BLaER1 (cell line): ENCODE results near the gene ELP1.

Source experiments
- H3K27ac ChIP-seq: shearing (Covaris generic); formaldehyde crosslinking; 2 replicates; pipeline ENCODE4 v1.8.1; 2022
- H3K27me3 ChIP-seq: shearing (Covaris generic); formaldehyde crosslinking; 2 replicates; pipeline ENCODE4 v1.8.1; 2022
- H3K36me3 ChIP-seq: shearing (Covaris generic); formaldehyde crosslinking; 2 replicates; pipeline ENCODE4 v1.8.1; 2022
- H3K4me1 ChIP-seq: shearing (Covaris generic); formaldehyde crosslinking; 2 replicates; pipeline ENCODE4 v1.8.1; 2022
- H3K4me2 ChIP-seq: shearing (Covaris generic); formaldehyde crosslinking; 2 replicates; pipeline ENCODE4 v1.8.1; 2022
- H3K4me3 ChIP-seq: shearing (Covaris generic); formaldehyde crosslinking; 2 replicates; pipeline ENCODE4 v1.8.1; 2022
- H3K9ac ChIP-seq: shearing (Covaris generic); formaldehyde crosslinking; 2 replicates; pipeline ENCODE4 v1.8.1; 2022
- H3K9me3 ChIP-seq: shearing (Covaris generic); formaldehyde crosslinking; 2 replicates; pipeline ENCODE4 v1.8.1; 2022
- H4K20me1 ChIP-seq: shearing (Covaris generic); formaldehyde crosslinking; 2 replicates; pipeline ENCODE4 v1.8.1; 2022
- Cebpa-rat ChIP-seq: shearing (Covaris generic); IDR thresholded peaks from 2 replicates; pipeline ENCODE4 v1.8.1; 2022

Gene ELP1

DNA sequence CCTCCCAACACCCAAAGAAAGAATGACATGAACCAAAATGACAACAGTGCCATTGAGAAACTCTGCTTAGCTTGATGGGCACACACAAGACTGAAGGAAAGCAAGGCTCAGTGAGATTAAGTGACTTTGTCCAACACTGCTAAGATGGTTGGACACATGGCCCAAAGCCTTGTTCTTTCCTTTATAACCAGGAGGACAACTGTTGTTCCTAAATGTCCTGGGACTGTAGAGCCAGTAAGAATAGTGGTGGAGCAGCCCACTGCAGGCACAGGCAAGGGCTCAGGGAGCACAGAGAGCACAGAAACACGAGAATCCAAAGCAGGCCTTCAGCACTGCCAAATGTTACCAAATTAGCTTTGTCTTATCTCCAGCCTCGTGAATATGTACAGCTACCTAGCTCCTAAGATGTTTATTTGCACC lies 67.9 kb downstream of the ELP1 start:
- H3K4me2 ChIP-seq = no peak overlapping the region
- no peak overlapping the region for H3K4me3 ChIP-seq
- no peak overlapping the region for H3K27ac ChIP-seq
- H3K36me3 ChIP-seq = peaks cover 26% of the 10 kb centered on the region
- H3K9me3 ChIP-seq = peaks cover 1% of the 10 kb centered on the region
- no peaks in the 10 kb centered on the region for H3K27me3 ChIP-seq
- H4K20me1 ChIP-seq = no peaks in the 10 kb centered on the region
- TF ChIP-seq Cebpa-rat = no peak
- H3K4me1 ChIP-seq = no peaks in the 10 kb centered on the region
- H3K9ac ChIP-seq = no peak overlapping the region

DNA sequence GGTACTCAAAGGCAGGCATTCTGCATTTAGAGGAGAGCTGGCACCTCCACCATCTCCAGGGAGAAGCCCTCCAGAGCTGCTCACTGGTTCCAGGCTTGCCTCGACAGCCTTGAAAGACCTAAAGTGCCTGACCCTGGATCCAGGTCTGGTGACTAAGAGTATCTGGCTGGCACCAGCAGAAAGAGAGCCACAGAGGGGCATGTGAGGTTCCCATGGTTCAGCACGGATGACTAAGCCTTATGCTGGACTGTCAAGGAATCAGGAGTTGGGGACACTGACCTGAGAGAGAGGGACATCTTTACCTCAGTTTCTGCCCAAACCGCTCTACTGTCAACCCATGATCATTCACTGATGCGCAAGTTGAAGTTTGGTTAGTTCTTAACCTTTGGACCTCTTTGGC lies 68.9 kb downstream of the ELP1 start:
- TF ChIP-seq Cebpa-rat = no peak
- H3K4me3 ChIP-seq = no peak overlapping the region
- H4K20me1 ChIP-seq = no peaks in the 10 kb centered on the region
- H3K4me2 ChIP-seq = no peak overlapping the region
- no peaks in the 10 kb centered on the region for H3K27me3 ChIP-seq
- no peak overlapping the region for H3K27ac ChIP-seq
- no peaks in the 10 kb centered on the region for H3K9me3 ChIP-seq
- no peaks in the 10 kb centered on the region for H3K4me1 ChIP-seq
- H3K9ac ChIP-seq = no peak overlapping the region
- H3K36me3 ChIP-seq = peaks cover 16% of the 10 kb centered on the region

DNA sequence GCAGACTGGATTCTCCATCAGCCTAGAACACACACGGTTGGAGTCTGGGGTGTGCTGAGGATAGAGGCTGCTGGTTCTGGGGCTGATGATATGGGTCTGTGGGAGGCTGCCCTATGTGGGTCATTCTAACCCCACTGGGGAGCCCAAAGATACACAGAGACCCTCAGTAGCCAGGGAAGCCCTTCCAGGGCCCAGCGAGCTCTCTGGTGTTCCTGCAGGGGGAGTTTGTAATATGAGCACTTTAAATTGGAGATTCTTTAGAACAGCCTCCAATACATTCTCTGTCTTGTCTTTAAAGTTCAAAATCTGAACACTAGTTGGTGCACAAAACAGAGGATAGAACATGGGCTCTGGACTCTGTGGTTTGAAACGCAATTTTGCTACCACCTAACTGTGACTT lies 69.5 kb downstream of the ELP1 start:
- no peaks in the 10 kb centered on the region for H3K27me3 ChIP-seq
- H4K20me1 ChIP-seq = no peaks in the 10 kb centered on the region
- no peak overlapping the region for H3K4me3 ChIP-seq
- no peak overlapping the region for H3K27ac ChIP-seq
- H3K36me3 ChIP-seq = peaks cover 11% of the 10 kb centered on the region; the same call in 1 of the 2 replicates
- H3K4me1 ChIP-seq = no peaks in the 10 kb centered on the region
- no peak overlapping the region for H3K9ac ChIP-seq
- no peak overlapping the region for H3K4me2 ChIP-seq
- TF ChIP-seq Cebpa-rat = no peak
- H3K9me3 ChIP-seq = no peaks in the 10 kb centered on the region

DNA sequence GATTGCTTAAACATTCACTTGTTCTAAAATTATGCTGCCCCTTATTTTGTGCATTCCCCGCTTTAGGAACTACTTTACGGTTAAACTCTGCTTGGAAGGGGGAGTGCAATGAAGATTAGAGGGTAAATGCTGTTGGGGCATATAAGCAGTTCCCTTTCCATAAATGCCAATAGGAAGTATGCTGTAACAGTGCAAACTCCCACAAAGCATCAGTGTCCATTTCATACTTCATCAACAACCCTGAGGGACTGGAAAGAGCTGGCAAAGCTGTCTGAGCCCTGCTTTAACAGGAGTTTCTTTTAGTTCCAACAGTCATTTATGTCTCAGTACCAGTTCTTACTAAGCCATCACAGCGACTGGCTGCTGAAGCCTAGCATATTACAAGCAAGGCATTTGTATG lies 70.0 kb downstream of the ELP1 start:
- no peaks in the 10 kb centered on the region for H3K9me3 ChIP-seq
- no peaks in the 10 kb centered on the region for H3K27me3 ChIP-seq
- no peaks in the 10 kb centered on the region for H3K4me1 ChIP-seq
- H4K20me1 ChIP-seq = no peaks in the 10 kb centered on the region
- no peak overlapping the region for H3K27ac ChIP-seq
- TF ChIP-seq Cebpa-rat = no peak
- H3K36me3 ChIP-seq = peaks cover 5% of the 10 kb centered on the region; the same call in 1 of the 2 replicates
- no peak overlapping the region for H3K9ac ChIP-seq
- no peak overlapping the region for H3K4me2 ChIP-seq
- H3K4me3 ChIP-seq = no peak overlapping the region

DNA sequence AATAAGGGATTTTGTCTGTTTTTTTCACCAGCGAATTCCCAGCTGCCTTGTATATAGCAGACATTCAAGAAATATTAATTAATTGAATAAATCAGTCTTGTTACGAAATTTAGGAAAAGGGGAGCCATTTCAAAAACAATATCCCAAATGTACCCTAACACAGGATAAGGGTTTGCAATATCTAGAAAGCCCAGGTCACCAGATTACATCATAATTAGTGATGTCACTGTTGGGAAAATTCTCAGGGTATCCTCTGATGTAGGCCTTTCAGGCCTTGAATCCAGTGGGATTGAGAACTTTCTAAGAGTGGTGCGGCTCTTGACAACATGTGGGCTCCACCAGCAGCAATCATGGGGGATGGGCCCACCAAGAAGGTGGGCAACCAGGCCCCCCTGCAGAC lies 71.9 kb downstream of the ELP1 start, which contains the start of gene ACTL7A:
Gene ACTL7A (plus strand): TSS at position 270 of the 400 bp plus-strand sequence. CDS start 57 bp downstream, at position 327.
- no peak for TF ChIP-seq Cebpa-rat
- no peak within 1 kb of the TSS for H3K4me2 ChIP-seq
- no peaks in the 10 kb centered on the region for H4K20me1 ChIP-seq
- no peak within 1 kb of the TSS for H3K9ac ChIP-seq
- no peaks in the 10 kb centered on the region for H3K27me3 ChIP-seq
- no peak within 1 kb of the TSS for H3K4me3 ChIP-seq
- H3K4me1 ChIP-seq = no peaks in the 10 kb centered on the region
- no peaks in the 10 kb centered on the region for H3K9me3 ChIP-seq
- no peaks in the 10 kb centered on the region for H3K36me3 ChIP-seq
- no peak within 1 kb of the TSS for H3K27ac ChIP-seq

DNA sequence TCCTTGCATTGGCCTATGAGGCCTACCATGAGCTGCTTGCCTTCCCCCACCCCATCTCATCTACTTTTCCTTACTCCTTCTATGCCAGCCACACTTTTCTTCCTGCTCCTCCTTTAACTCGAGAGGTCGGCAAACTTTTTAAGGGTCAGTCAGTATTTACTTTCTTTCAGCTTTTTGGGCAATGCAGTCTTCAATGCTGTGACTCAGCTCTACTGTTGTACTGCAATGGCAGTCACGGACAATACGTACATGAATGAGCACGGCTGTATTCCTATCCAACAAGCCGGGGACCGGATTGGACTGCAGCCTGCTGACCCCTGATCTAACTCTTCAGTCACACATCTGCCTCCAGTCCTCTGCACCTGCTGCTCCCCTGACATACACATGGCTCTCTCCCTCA lies 72.5 kb downstream of the ELP1 start:
- Histone ChIP-seq H3K27me3 (no peaks in the 10 kb centered on the region), H3K27ac (no peak overlapping the region), H3K9ac (no peak overlapping the region), H3K4me1 (no peaks in the 10 kb centered on the region), H3K36me3 (no peaks in the 10 kb centered on the region), H3K9me3 (no peaks in the 10 kb centered on the region), H4K20me1 (no peaks in the 10 kb centered on the region), H3K4me2 (no peak overlapping the region), H3K4me3 (no peak overlapping the region)
- no peak for TF ChIP-seq Cebpa-rat

DNA sequence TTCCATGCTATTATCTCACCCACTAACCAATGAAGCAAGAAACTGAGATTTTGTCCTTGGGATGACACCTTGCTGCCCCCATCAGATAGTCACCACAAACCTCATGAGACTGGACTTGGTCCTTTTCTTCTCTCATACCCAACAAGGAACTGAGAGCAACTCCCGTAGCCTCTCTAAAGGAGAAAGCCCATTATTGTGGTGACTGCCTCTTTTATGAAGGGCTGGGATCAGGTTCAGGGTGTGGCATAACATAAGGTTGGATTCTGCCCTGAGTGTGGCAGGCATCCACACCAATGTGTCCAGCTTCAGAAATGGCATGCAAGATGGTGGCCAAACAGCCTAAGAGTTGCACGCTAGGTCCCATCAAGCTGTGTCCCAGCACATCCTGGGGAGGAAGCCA lies 73.2 kb downstream of the ELP1 start:
- H3K36me3 ChIP-seq = no peaks in the 10 kb centered on the region
- H3K9ac ChIP-seq = no peak overlapping the region
- no peaks in the 10 kb centered on the region for H3K4me1 ChIP-seq
- H4K20me1 ChIP-seq = no peaks in the 10 kb centered on the region
- no peak for TF ChIP-seq Cebpa-rat
- no peak overlapping the region for H3K4me3 ChIP-seq
- H3K27ac ChIP-seq = no peak overlapping the region
- no peaks in the 10 kb centered on the region for H3K9me3 ChIP-seq
- H3K27me3 ChIP-seq = no peaks in the 10 kb centered on the region
- no peak overlapping the region for H3K4me2 ChIP-seq

DNA sequence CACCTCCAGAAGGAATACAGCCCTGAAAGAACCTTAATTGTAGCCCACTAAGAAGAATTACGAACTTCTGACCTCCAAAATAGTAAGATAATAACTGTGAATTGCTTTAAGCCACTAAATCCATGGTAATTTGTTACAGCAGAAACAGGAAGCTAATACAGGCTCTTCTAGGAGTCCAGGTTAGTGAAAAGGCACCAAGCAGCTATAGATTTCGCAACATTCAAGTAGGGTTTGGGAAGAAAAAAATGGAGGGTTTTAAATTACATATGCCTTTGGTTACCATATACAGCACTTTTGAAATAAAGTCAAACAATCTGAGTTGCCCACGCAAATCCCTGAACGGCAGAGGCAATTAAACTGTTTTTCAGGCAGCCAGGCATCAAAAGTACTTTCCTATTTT lies 73.6 kb downstream of the ELP1 start:
- Histone ChIP-seq H3K27ac (no peak overlapping the region), H3K4me3 (no peak overlapping the region), H3K36me3 (no peaks in the 10 kb centered on the region), H4K20me1 (no peaks in the 10 kb centered on the region), H3K9me3 (no peaks in the 10 kb centered on the region), H3K27me3 (no peaks in the 10 kb centered on the region), H3K9ac (no peak overlapping the region), H3K4me1 (no peaks in the 10 kb centered on the region), H3K4me2 (no peak overlapping the region)
- peak; percentile 59; the same call in 1 of the 2 replicates for TF ChIP-seq Cebpa-rat

DNA sequence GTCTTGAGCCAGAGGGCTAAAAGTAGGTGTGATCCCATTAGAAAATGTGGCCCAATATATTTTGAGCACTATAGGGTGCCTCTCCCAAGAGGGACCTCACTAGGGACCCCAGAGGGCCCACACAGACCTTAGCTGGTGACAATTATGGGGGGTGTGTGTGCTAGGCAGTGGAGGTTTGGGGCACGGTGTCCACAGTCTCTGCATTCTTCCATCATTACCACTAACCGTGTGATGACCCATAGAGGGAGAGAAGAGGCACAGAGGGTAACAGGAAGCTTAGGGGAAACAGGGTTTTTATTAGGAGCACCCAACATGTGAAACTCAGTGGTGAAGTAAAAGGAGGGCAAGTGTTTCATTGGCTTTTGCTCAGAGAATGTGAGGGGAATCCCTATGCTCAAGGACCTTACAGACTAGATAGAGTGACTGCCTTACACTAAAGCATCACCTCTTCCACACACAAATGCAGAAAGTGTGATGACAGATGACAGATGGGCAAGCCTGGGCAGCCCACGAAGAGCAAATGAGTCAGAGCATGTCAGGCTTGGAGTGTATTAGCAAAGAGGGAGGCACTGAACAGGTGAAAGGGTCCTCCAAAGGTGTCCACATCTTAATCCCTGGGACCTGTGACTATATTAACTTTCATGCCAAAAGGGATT lies 74.3 kb downstream of the ELP1 start:
- Histone ChIP-seq H3K4me1 (no peaks in the 10 kb centered on the region), H3K36me3 (no peaks in the 10 kb centered on the region), H3K27ac (no peak overlapping the region), H3K4me2 (no peak overlapping the region), H3K9me3 (0 out of 2 replicates have a peak, but pooled peaks cover 7% of the 10 kb centered on the region), H3K9ac (no peak overlapping the region), H4K20me1 (no peaks in the 10 kb centered on the region), H3K4me3 (no peak overlapping the region), H3K27me3 (no peaks in the 10 kb centered on the region)
- no peak for TF ChIP-seq Cebpa-rat

DNA sequence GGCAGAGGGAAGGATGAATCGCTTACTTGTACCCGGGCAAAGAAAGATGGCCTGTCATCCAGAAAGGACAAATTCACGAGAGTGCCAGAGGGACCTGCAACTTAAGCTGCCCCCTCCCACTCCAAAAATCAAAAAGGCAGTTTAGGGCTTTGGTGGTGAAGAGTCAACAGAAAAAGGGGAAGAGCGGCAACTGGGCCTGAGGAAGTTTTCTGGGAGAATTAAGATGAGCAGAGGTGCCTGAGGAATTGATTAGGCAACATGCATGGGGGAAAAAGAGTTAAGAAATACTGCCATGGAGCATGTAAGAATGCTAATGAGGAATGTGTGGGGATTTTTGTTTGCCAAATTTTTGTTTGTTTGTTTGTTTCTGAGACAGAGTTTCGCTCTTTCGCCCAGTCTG lies 76.4 kb downstream of the ELP1 start:
- H3K4me1 ChIP-seq = no peaks in the 10 kb centered on the region
- H3K9ac ChIP-seq = no peak overlapping the region
- no peaks in the 10 kb centered on the region for H4K20me1 ChIP-seq
- no peak for TF ChIP-seq Cebpa-rat
- H3K36me3 ChIP-seq = no peaks in the 10 kb centered on the region
- H3K27me3 ChIP-seq = no peaks in the 10 kb centered on the region
- no peak overlapping the region for H3K4me3 ChIP-seq
- no peak overlapping the region for H3K27ac ChIP-seq
- 0 out of 2 replicates have a peak, but pooled peaks cover 7% of the 10 kb centered on the region for H3K9me3 ChIP-seq
- no peak overlapping the region for H3K4me2 ChIP-seq

DNA sequence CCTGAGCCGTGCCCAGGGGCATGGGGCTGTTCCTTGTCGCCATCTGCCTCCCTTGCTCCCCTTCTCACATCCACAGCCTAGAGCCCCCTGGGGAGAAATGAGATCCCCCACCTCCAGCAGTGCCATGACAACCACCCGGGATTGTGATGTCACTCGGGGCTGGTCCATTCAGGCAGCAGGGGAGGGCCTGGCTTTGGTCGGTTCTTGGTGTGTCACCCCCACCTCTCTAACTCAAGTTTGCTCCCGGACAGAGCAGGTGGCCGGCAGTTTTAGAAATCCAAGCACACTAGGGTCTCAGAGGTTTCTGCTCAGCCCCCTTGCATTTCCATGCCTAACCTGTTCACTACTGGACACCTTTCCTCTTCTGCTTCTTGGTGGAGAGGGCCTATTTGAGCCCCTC lies 78.0 kb downstream of the ELP1 start, which contains the start of gene ACTL7B:
Gene ACTL7B (minus strand): TSS at position 99 of the 400 bp plus-strand sequence. CDS start 56 bp downstream, at position 43.
- H3K9me3 ChIP-seq = 0 out of 2 replicates have a peak, but pooled peaks cover 7% of the 10 kb centered on the region
- no peak within 1 kb of the TSS for H3K27ac ChIP-seq
- H3K4me3 ChIP-seq = no peak within 1 kb of the TSS
- TF ChIP-seq Cebpa-rat = no peak
- H3K36me3 ChIP-seq = no peaks in the 10 kb centered on the region
- H4K20me1 ChIP-seq = no peaks in the 10 kb centered on the region
- no peaks in the 10 kb centered on the region for H3K4me1 ChIP-seq
- no peaks in the 10 kb centered on the region for H3K27me3 ChIP-seq
- no peak within 1 kb of the TSS for H3K9ac ChIP-seq
- no peak within 1 kb of the TSS for H3K4me2 ChIP-seq
